Upper lobe of right lung (tissue), 1 donor: Measurements from ENCODE around the gene CAMTA1. TPM values are rescaled to one million over a fixed set of nuclear protein-coding genes. Genes with fewer than 3 reads are reported as not detected.

Experiments
- ATAC-seq: fragments of 200-7000 bp; cut with Tn5 transposase; one replicate; pipeline ENCODE4 v1.9.1; 2020; ENCODE audit warnings: mild to moderate bottlenecking, moderate library complexity
- DNase-seq: peaks from one replicate; pipeline ENCODE4 v3.0.0-alpha.2; 2020
- H3K27ac ChIP-seq: fragments of 200-600 bp; one replicate; pipeline ENCODE4 v1.8.0; 2022
- H3K27me3 ChIP-seq: fragments of 200-600 bp; one replicate; pipeline ENCODE4 v1.8.0; 2022; ENCODE audit warnings: mild to moderate bottlenecking
- H3K36me3 ChIP-seq: fragments of 200-600 bp; one replicate; pipeline ENCODE4 v1.8.0; 2022
- H3K4me1 ChIP-seq: fragments of 200-600 bp; one replicate; pipeline ENCODE4 v1.8.0; 2022
- H3K4me3 ChIP-seq: fragments of 200-600 bp; one replicate; pipeline ENCODE4 v1.8.0; 2022; ENCODE audit warnings: mild to moderate bottlenecking
- H3K9me3 ChIP-seq: fragments of 200-600 bp; one replicate; pipeline ENCODE4 v1.8.0; 2022
- intact Hi-C: fragments of 100-400 bp; cut with DNase I; formaldehyde crosslinking; loops from one replicate; pipeline ENCODE4 v1.11.0; 2022
- total RNA-seq: library from RNA; stranded (reverse); fragmentation: NEBNext Ultra II Directional; extraction: Animal tissue kit (Norgen Biotek cat#: 25700); gene quantifications from one replicate; pipeline ENCODE4 v1.2.1, GENCODE V29; 2021
- TF ChIP-seq, protein P1 (sequence below): fragments of 200-600 bp; IDR thresholded peaks from one replicate; pipeline ENCODE4 v1.8.0; 2022; ENCODE audit warnings: antibody characterized with exemption
- donor health status: DM: no; HTN: yes; CAD: no; lungs with severe emphysema.

CAMTA1 gene
- total RNA-seq, 1 donor from 2014 or later: 63.4 TPM

DNA sequence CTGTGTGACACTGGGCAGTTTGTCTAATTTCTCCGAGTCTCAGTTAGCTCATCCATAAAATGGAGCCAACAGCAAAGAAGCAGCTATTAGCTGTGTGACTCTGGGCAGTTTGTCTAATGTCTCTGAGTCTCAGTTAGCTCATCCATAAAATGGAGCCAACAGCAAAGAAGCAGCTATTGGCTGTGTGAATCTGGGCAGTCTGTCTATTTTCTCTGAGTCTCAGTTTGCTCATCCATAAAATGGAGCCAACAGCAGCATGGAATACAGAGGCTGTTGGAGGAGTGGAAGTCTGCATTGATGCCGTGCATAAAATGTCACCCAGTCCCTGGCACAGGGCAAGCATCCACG lies 688.9 kb downstream of the CAMTA1 start:
- Histone ChIP-seq H3K27me3 (no peaks in the 10 kb centered on the region), H3K4me3 (no peak overlapping the region), H3K36me3 (no peaks in the 10 kb centered on the region), H3K4me1 (peaks cover 47% of the 10 kb centered on the region), H3K27ac (no peak overlapping the region), H3K9me3 (no peaks in the 10 kb centered on the region)
- intact Hi-C loops: no loop called here
- TF ChIP-seq, protein P1, sequence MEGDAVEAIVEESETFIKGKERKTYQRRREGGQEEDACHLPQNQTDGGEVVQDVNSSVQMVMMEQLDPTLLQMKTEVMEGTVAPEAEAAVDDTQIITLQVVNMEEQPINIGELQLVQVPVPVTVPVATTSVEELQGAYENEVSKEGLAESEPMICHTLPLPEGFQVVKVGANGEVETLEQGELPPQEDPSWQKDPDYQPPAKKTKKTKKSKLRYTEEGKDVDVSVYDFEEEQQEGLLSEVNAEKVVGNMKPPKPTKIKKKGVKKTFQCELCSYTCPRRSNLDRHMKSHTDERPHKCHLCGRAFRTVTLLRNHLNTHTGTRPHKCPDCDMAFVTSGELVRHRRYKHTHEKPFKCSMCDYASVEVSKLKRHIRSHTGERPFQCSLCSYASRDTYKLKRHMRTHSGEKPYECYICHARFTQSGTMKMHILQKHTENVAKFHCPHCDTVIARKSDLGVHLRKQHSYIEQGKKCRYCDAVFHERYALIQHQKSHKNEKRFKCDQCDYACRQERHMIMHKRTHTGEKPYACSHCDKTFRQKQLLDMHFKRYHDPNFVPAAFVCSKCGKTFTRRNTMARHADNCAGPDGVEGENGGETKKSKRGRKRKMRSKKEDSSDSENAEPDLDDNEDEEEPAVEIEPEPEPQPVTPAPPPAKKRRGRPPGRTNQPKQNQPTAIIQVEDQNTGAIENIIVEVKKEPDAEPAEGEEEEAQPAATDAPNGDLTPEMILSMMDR: no peak
- DNase-seq (no peak), ATAC-seq (no peak)

DNA sequence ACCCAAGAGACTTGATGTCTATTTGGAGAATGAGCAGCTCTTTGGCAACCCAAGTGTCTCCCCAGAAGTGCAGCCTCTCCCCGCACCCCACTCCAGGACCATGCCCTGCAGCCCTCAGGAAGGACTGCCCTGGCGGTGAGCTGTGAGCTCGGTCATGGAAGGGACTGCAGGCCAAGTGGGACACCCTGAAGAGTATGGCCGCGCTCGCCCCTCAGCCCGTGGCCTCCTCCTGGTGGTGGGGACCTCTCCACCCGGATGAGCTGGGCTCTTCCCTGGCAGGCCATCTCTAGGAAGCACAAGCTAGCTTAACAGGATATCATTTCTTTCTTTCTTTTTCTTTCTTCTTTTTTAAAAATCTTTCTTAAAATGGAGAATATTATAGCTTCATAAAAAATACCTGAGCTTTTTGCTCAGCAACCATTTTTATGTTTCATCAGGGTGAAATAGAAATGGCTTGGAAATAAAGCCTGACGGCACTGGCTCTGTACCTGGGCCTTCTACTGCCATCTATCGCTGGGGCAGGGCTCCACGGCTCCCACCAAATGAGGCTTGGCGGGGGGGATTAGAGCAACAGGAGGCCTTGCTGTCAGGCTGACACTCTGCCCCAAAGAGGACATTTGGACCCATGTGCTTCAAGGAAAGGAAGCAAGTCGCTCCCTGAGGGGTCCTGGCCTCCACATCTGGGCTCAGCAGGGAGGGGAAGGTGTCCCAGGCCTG lies 689.7 kb downstream of the CAMTA1 start:
- intact Hi-C loops: no loop called here
- DNase-seq (no peak), ATAC-seq (no peak)
- H3K27me3 ChIP-seq: no peaks in the 10 kb centered on the region
- no peaks in the 10 kb centered on the region for H3K36me3 ChIP-seq
- no peak overlapping the region for H3K27ac ChIP-seq
- H3K9me3 ChIP-seq: no peaks in the 10 kb centered on the region
- TF ChIP-seq, protein P1: no peak
- H3K4me1 ChIP-seq: peaks cover 49% of the 10 kb centered on the region
- no peak overlapping the region for H3K4me3 ChIP-seq

DNA sequence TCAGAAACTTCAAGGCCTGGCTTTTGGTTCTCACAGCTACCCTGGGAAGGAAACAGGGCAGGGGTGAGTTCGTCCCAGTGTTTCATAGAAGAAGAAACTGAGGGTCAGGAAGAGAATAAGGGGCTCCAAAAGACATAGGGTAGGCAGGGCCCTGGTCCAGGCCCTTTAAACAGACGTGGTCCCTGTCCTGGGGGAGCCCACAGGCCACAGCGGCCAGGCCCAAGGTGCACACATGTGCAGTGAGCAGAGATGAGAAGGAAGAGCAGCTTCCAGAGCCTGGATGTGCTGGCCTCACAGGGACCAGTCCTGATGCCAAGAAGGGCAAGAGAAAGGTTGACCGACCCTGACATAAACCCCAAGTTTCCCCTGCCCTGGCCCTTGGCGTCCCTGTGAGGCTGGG lies 690.4 kb downstream of the CAMTA1 start:
- DNase-seq: no peak
- H3K4me3 ChIP-seq: no peak overlapping the region
- peaks cover 47% of the 10 kb centered on the region for H3K4me1 ChIP-seq
- no peaks in the 10 kb centered on the region for H3K27me3 ChIP-seq
- H3K36me3 ChIP-seq: no peaks in the 10 kb centered on the region
- intact Hi-C loops: no loop called here
- H3K27ac ChIP-seq: no peak overlapping the region
- TF ChIP-seq, protein P1: no peak
- H3K9me3 ChIP-seq: no peaks in the 10 kb centered on the region
- no peak for ATAC-seq

DNA sequence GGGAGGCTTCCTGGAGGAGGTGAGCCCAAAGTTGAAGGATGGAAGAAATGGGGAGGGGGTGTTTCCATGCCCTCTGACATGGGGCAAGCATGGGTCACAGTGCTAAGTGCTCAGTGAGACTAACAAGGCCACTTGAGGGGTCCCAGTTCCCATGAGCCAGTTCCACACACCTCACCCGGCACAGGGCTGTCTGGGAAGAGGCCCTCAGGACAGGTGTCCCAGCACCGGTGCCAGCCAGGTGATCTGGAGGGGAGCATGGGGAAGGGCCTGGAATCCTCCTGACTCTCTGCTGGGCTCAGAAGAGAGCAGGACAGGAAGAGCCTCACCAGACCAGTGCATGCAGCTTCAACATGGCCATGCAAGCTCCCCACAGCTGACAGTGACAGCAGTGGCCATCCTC lies 691.1 kb downstream of the CAMTA1 start:
- DNase-seq (no peak), ATAC-seq (no peak)
- Histone ChIP-seq H3K9me3 (no peaks in the 10 kb centered on the region), H3K4me1 (peaks cover 40% of the 10 kb centered on the region), H3K4me3 (no peak overlapping the region), H3K36me3 (no peaks in the 10 kb centered on the region), H3K27me3 (no peaks in the 10 kb centered on the region), H3K27ac (no peak overlapping the region)
- intact Hi-C loops: no loop called here
- TF ChIP-seq, protein P1: no peak

DNA sequence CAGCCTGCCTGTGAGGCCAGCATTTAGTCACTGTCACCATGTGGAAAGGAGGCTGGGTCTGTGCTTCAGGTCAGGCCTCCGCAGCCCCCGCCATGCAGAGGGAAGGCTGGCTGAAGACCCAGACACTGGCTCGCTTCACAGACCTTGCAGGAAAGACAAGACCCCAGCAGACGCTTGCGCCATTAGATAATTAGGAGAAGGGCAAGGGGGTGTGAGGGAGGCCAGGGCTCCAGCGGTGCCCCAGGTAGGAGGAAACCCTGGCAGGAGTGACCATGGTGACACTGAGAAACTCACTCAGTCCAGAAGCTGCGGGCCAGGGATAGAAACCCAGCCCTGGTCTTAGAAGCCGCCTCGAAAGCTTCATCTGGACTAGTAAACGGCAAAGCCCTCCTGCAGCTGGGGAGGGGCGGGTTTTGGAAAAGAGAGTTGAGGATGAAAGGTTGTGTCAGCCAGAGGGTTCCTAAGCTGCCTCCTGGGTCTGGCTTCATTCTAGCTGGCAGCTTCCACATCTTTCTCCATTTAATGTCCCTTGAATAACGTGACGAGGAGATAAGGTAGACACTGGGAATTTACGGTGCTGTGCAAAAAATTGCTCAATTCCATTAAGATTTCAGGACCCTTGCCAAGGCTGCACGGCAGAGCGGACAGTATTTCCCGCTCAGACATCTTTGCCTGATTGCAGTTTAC lies 691.8 kb downstream of the CAMTA1 start:
- intact Hi-C loops: no loop called here
- no peaks in the 10 kb centered on the region for H3K9me3 ChIP-seq
- no peaks in the 10 kb centered on the region for H3K36me3 ChIP-seq
- H3K4me3 ChIP-seq: no peak overlapping the region
- no peaks in the 10 kb centered on the region for H3K27me3 ChIP-seq
- TF ChIP-seq, protein P1: no peak
- H3K4me1 ChIP-seq: peaks cover 36% of the 10 kb centered on the region
- DNase-seq (no peak), ATAC-seq (no peak)
- no peak overlapping the region for H3K27ac ChIP-seq
